ENCODE data around the gene WFDC5.

The WFDC5 gene

DNA sequence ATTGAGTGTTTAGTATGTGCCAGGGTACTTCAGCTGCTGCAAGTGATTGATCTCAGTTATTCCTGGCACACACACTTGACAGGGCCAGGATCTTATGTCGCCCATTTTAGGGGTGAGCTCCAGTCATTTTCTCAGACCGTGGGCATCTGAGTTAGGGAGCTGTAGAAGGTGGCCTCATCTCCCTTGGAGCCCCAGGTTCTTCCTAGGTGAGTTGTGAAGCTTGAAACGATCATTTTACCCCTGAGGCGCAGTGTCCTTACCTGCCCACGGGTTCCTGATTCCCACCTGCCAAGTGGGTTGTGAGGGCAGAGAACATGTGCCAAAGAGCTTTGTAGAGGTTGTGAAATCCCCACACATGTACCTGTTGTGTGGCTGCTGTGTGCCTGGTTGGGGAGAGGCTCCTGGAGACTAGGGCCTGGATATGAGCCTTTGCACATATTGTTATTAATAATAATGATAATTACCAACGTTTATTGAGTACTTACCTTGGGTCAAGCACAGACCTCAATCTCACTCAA, 13.6 kb downstream of the WFDC5 start:
- Mint-ChIP-seq H3K9me3 (no peaks in the 10 kb centered on the region), H3K4me1 (peaks cover 25% of the 10 kb centered on the region), H3K27ac (no peak overlapping the region), H3K4me3 (peak overlapping the region in 1 of 2 donors; percentile 66), H3K27me3 (peaks cover 76% of the 10 kb centered on the region)
- ATAC-seq (no peak), DNase-seq (no peak)

DNA sequence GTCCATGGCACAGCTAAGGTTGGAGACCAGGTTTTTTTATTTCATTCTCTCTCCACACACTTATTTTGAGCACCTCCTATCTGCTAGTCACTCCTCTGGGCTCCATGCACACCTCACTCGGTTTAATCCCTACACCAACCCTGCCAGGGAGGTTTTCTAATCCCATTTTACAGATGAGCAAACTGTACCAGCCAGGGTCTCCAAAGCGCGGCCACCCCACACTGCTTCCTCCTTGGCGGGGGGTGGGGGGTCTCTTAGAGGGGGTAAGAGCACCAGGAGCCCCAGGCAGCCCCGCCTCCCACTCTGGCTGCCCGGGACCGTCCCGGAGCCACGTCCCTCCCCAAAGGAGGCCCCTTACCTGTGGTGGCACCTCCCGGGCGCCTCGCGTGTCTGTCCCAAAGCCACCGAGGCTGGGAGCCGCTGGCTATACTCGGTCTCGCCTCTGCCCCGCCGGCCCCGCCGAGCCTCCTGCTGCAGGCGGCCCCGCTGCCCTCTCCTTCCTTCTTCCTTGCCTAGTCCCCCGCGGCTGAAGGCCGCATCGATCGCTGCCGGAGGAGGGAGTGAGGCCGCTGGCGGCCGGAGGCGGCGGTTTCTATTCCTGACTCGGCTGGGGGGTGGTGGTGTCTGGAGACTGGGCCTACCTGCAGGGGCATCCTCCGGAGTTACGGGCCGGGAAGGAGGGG, 14.3 kb downstream of the WFDC5 start, which contains the start of gene KCNS1:
Gene KCNS1 (minus strand): TSS at position 565 of the 683 bp plus-strand sequence. CDS start 1,891 bp downstream, outside the sequence.
- ATAC-seq (peak; percentile 26), DNase-seq (no peak)
- H3K9me3 Mint-ChIP-seq, result no peaks in the 10 kb centered on the region
- H3K27ac Mint-ChIP-seq, result peak within 1 kb of the TSS; percentile 49 to 54
- peak within 1 kb of the TSS; percentile 66 to 72 for H3K4me3 Mint-ChIP-seq
- H3K27me3 Mint-ChIP-seq, result peaks cover 80% of the 10 kb centered on the region
- peaks cover 31% of the 10 kb centered on the region for H3K4me1 Mint-ChIP-seq

DNA sequence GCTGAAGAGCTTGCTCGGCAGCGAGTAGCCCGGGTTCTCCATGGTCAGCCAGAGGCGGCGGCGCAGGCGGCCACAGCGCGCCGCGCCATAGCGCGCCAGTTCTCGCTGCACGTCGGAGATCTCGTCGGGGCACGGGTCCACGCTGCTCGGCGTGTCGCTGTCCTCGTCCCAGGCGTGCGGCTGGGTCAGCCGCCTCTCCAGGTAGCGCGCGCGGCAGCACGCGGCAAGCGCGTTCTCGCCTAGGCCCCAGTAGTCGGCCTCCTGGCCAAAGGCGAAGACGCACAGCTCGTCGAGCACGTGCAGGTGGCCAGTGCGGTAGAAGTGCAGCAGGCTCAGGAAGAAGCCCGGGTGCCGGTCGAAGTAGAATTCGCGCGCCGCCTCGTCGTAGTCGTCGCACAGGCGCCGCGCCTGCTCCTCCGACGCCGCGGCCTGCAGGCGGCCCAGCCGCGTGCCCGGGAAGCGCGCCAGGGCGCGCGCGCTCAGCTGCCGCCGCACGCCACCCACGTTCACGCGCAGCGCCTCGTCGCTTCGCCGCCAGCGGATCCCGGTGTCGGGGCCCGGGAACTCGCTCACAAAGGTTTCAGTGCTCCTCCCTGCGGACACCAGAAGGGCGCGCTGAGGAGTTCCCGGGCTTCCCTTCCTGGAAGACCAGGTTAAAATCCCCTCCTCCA, 16.7 kb downstream of the WFDC5 start:
- peak overlapping the region in 1 of 2 donors; percentile 76 for H3K27ac Mint-ChIP-seq
- peaks cover 37% of the 10 kb centered on the region for H3K4me1 Mint-ChIP-seq
- H3K9me3 Mint-ChIP-seq, result no peaks in the 10 kb centered on the region
- ATAC-seq (peak; percentile 27), DNase-seq (peak in 1 of 2 donors; percentile 24)
- peaks cover 71% of the 10 kb centered on the region for H3K27me3 Mint-ChIP-seq
- H3K4me3 Mint-ChIP-seq, result peak overlapping the region in 1 of 2 donors; percentile 74

GRCh38 chr20:45097485-45098102, 17.4 kb downstream of the WFDC5 start:
- Mint-ChIP-seq H3K27ac (peak overlapping the region in 1 of 2 donors; percentile 69), H3K9me3 (no peaks in the 10 kb centered on the region), H3K4me1 (peaks cover 37% of the 10 kb centered on the region), H3K27me3 (peaks cover 64% of the 10 kb centered on the region), H3K4me3 (peak overlapping the region; percentile 63 to 74)
- ATAC-seq (peak; percentile 79), DNase-seq (peak; percentile 60)

DNA sequence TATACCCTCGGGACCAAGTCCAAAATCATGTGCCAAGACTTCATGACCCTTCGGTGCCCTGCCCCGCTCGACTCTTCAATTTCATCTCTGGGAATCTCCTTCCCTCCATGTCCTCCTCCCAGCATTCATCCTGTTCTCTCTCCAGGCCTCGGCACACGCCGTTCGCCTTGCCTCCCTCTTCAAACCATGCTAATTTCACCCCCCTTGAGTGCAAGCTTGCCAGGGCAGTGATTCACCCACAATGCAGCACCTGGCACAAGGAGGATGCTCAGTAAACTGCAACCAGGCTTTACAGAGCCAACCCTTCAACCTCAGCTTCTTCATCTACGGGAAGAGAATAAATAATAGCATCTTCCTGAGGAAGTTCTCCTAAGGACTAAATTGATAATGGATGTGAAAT, 18.2 kb downstream of the WFDC5 start:
- ATAC-seq, result no peak
- Mint-ChIP-seq H3K27ac (peak overlapping the region in 1 of 2 donors; percentile 3), H3K9me3 (no peaks in the 10 kb centered on the region), H3K4me3 (no peak overlapping the region), H3K27me3 (peaks cover 57% of the 10 kb centered on the region), H3K4me1 (peaks cover 37% of the 10 kb centered on the region)
- DNase-seq, result no peak

DNA sequence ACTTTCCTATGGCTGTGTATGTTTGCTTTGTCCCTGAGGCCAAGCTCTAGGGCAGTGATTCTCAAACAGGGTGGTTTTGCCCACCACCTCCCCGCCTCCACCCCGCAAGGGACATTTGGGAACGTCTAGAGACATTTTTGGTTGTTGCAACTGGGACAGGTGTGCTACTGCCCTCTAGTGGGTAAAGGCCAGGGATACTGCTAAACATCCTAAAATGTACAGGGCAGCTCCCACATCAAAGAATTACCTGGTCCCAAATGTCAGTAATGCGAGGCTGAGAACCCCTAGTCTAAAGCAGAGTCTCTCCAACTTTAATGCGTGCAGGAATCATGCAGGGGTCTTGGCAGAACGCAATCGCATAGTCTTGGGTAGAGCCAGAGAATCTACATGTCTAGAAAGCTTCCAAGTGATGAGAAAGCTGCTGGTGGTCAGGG, 19.2 kb downstream of the WFDC5 start:
- Mint-ChIP-seq H3K4me1 (peaks cover 30% of the 10 kb centered on the region), H3K9me3 (no peaks in the 10 kb centered on the region), H3K4me3 (no peak overlapping the region), H3K27ac (no peak overlapping the region), H3K27me3 (peaks cover 49% of the 10 kb centered on the region)
- DNase-seq (peak; percentile 57 to 61), ATAC-seq (peak; percentile 53)

- Mint-ChIP-seq H3K4me3 (no peak overlapping the region), H3K27ac (peak overlapping the region in 1 of 2 donors; percentile 74), H3K4me1 (peaks cover 23% of the 10 kb centered on the region), H3K27me3 (peaks cover 41% of the 10 kb centered on the region), H3K9me3 (no peaks in the 10 kb centered on the region)
- DNase-seq (no peak), ATAC-seq (no peak)
Observed at GRCh38 chr20:45094864-45095574, 20.0 kb downstream of the WFDC5 start.

DNA sequence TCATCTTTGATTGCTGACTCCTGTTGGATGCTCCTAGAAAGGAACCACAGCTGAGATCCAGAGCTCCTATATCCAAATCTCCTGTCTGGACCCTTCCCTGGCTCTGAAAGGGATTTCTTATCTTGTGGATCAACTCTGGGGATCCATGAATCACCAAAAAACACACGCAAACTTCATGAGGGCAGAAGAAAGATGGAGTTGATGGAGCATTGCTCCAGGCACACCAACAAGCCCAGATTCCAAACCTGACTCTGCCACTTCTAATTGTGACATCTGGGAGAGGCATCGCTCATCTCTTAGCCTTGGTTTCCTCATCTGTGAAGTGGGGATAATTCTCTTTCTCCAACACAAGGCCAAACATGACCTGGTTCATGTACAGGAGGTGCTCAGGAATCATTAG, 20.8 kb downstream of the WFDC5 start:
- H3K4me3 Mint-ChIP-seq, result no peak overlapping the region
- no peak overlapping the region for H3K27ac Mint-ChIP-seq
- H3K27me3 Mint-ChIP-seq, result peaks cover 33% of the 10 kb centered on the region
- H3K9me3 Mint-ChIP-seq, result no peaks in the 10 kb centered on the region
- no peak for DNase-seq
- no peak for ATAC-seq
- H3K4me1 Mint-ChIP-seq, result peaks cover 23% of the 10 kb centered on the region

GRCh38 chr20:45092898-45093297, 22.1 kb downstream of the WFDC5 start:
- Mint-ChIP-seq H3K4me1 (peaks cover 23% of the 10 kb centered on the region), H3K9me3 (no peaks in the 10 kb centered on the region), H3K27me3 (peaks cover 20% of the 10 kb centered on the region), H3K27ac (no peak overlapping the region), H3K4me3 (no peak overlapping the region)
- ATAC-seq, result no peak
- DNase-seq, result no peak

GRCh38 chr20:45091366-45091765, 23.6 kb downstream of the WFDC5 start:
- Mint-ChIP-seq H3K27ac (peak overlapping the region in 1 of 2 donors; percentile 42), H3K27me3 (peaks cover 5% of the 10 kb centered on the region), H3K4me1 (peaks cover 11% of the 10 kb centered on the region), H3K9me3 (no peaks in the 10 kb centered on the region), H3K4me3 (no peak overlapping the region)
- ATAC-seq (no peak), DNase-seq (no peak)

DNA sequence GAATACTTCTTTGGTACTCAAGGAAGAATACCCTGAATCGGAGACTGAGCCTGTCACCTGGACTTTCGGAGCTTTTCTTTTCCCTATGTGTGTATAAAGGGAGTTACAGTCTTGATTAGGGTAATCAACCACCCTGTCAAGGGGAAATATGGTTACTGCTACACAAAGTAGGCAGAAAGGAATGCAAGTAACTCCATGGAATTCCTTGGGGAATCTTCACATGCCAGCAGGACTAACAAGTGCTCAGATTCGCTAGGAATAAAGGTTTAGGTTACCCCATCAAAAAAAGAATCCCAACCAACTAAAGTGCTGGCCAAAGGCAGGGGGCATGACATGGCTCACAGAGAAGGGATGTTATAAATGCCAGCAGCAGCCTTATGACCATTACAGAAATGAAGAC, 24.5 kb downstream of the WFDC5 start:
- H3K9me3 Mint-ChIP-seq, result no peaks in the 10 kb centered on the region
- H3K27ac Mint-ChIP-seq, result no peak overlapping the region
- no peaks in the 10 kb centered on the region for H3K27me3 Mint-ChIP-seq
- no peak for DNase-seq
- peaks cover 6% of the 10 kb centered on the region for H3K4me1 Mint-ChIP-seq
- no peak for ATAC-seq
- H3K4me3 Mint-ChIP-seq, result no peak overlapping the region

- H3K4me1 Mint-ChIP-seq, result no peaks in the 10 kb centered on the region
- no peak overlapping the region for H3K4me3 Mint-ChIP-seq
- ATAC-seq (no peak), DNase-seq (no peak)
- H3K9me3 Mint-ChIP-seq, result no peaks in the 10 kb centered on the region
- peak overlapping the region in 1 of 2 donors; percentile 87 for H3K27ac Mint-ChIP-seq
- H3K27me3 Mint-ChIP-seq, result no peaks in the 10 kb centered on the region
Observed at GRCh38 chr20:45088247-45088646, 26.7 kb downstream of the WFDC5 start.

DNA sequence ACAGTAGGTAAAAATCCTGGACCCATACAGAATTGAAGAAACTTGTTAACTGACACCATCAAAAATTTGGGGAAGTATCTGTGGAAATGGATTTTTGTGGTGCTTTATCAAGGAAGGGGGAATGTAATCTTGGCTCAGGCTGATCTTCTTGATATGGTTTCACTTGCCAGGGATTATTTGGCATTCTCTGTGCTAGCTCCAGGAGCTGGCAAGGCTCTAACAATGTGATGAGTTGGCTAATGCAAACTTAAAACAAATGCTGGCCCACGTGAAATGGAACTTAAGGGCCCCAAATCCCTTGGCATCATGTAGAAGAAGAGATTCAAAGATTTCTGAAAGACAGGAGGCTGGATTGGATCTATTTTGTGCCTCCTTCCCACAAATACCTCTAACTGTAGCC, 27.2 kb downstream of the WFDC5 start:
- DNase-seq (no peak), ATAC-seq (no peak)
- no peaks in the 10 kb centered on the region for H3K9me3 Mint-ChIP-seq
- H3K27ac Mint-ChIP-seq, result peak overlapping the region in 1 of 2 donors; percentile 87
- H3K27me3 Mint-ChIP-seq, result no peaks in the 10 kb centered on the region
- H3K4me3 Mint-ChIP-seq, result no peak overlapping the region
- H3K4me1 Mint-ChIP-seq, result peaks cover 3% of the 10 kb centered on the region

DNA sequence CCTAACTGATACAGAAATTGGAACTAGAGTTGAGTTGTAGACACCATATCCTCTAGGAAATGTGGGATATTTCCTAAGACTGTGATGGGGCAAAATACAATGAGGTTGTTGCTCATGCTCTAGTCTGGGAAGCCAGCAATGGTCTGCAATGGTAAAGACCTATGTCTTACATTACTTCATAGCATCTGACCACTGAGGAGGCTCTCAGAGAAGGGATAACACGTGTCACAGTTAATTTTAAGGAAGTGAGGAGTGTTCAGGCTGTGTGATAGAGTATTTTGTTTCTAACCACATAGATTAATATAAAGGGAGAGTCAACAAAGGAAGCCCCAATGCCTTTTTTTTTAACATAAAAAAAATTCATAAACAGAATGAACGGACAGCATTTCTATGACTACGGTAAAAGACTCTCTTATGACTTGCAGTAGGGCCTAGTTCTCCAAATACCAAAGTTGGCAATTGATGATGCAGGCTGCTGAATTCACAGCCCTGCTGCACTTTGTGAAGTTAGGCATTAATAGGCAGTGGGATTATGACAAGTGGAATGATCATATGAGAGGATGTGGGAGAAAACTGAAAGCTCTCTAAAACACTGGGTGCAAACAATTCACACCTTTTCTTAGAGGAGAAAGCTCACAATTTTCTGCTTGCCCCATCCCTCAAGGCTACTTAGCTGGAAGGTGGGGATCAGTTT, 27.7 kb downstream of the WFDC5 start:
- Mint-ChIP-seq H3K27me3 (no peaks in the 10 kb centered on the region), H3K4me3 (no peak overlapping the region), H3K4me1 (peaks cover 5% of the 10 kb centered on the region), H3K9me3 (no peaks in the 10 kb centered on the region), H3K27ac (peak overlapping the region; percentile 4 to 87)
- no peak for ATAC-seq
- DNase-seq, result no peak

GRCh38 chr20:45085867-45086266, 29.1 kb downstream of the WFDC5 start:
- no peak overlapping the region for H3K27ac Mint-ChIP-seq
- no peak for DNase-seq
- H3K4me1 Mint-ChIP-seq, result peaks cover 5% of the 10 kb centered on the region
- ATAC-seq, result no peak
- H3K9me3 Mint-ChIP-seq, result peaks cover 5 to 7% of the 10 kb centered on the region in 2 donors
- no peak overlapping the region for H3K4me3 Mint-ChIP-seq
- H3K27me3 Mint-ChIP-seq, result no peaks in the 10 kb centered on the region

Measured in stimulated activated naive CD8-positive, alpha-beta T cell treated with anti-CD3 and anti-CD28 coated beads, Interleukin-15, amount 100 ng/mL, for 72 hours (primary cell).